Sigmoid colon (tissue), 7 donors: Measurements from ENCODE around the gene NKAIN4. TPM values are rescaled to one million over a fixed set of nuclear protein-coding genes. Genes with fewer than 3 reads are reported as not detected.

Experiments used
- DNase-seq: peaks from one replicate; pipeline ENCODE4 v3.0.0-alpha.2; 2019
- H3K27ac ChIP-seq, 4 donors: fragments of 200-600 bp; sonication (generic); one replicate each; pipeline ENCODE4 v1.5.1; 2016 to 2019; ENCODE audit warnings: mild to moderate bottlenecking in 1 of 4
- H3K27me3 ChIP-seq, 3 donors: fragments of 200-600 bp; sonication (generic); one replicate each; pipeline ENCODE4 v1.5.1; 2019; ENCODE audit warnings: mild to moderate bottlenecking in 1 of 3
- H3K36me3 ChIP-seq, 4 donors: fragments of 200-600 bp; sonication (generic); one replicate each; pipeline ENCODE4 v1.5.1; 2016 to 2019
- H3K4me1 ChIP-seq, 4 donors: fragments of 200-600 bp; sonication (generic); one replicate each; pipeline ENCODE4 v1.5.1; 2017 to 2019
- H3K4me3 ChIP-seq, 4 donors: fragments of 200-600 bp; sonication (generic); one replicate each; pipeline ENCODE4 v1.5.1; 2017 to 2019; ENCODE audit warnings: mild to moderate bottlenecking in 2 of 4, moderate library complexity in 1 of 4
- H3K9me3 ChIP-seq, 4 donors: fragments of 200-600 bp in 3 of 4; sonication (generic) in 3 of 4; one replicate each; pipeline versions ENCODE4 v1.5.1 to v1.6.1; 2013 to 2019
- CTCF ChIP-seq, 4 experiments: fragments of 450-650 bp in 3 of 4; fragments of 200-600 bp in 1 of 4; IDR thresholded peaks; one replicate each; pipeline ENCODE4 v1.5.1; 2016 to 2019; ENCODE audit warnings: antibody characterized with exemption in 4 of 4, mild to moderate bottlenecking in 3 of 4, moderate library complexity in 2 of 4
- EP300 ChIP-seq, 4 donors: sonication (generic); formaldehyde crosslinking; IDR thresholded peaks; one replicate each; pipeline ENCODE4 v1.6.1; 2017; ENCODE audit warnings: antibody characterized with exemption in 4 of 4
- POLR2A ChIP-seq, 2 donors: fragments of 450-650 bp; IDR thresholded peaks; one replicate each; pipeline ENCODE4 v1.6.1; 2016; ENCODE audit warnings: antibody characterized with exemption in 2 of 2, mild to moderate bottlenecking in 2 of 2, moderate library complexity in 2 of 2
- POLR2AphosphoS5 ChIP-seq, 4 donors: sonication (generic); formaldehyde crosslinking; IDR thresholded peaks; one replicate each; pipeline ENCODE4 v1.6.1; 2017; ENCODE audit warnings: antibody characterized with exemption in 4 of 4
- WGBS, 2 donors: extraction: QIAGEN DNeasy Blood & Tissue Kit; methylation state at CpG; one replicate each; pipeline ENCODE4 v1.1.7; 2013; 5-methylcytosine and 5-hydroxymethylcytosine counted together
- intact Hi-C: fragments of 100-400 bp; cut with DNase I; formaldehyde crosslinking; loops from one replicate; pipeline ENCODE4 v1.15.1; 2023
- polyA plus RNA-seq, 3 donors: library from polyadenylated mRNA; stranded (reverse); fragments of 200-250 nt; gene quantifications; one replicate each; pipeline ENCODE4 v1.2.3, GENCODE V29; 2013
- total RNA-seq, 4 donors: library from RNA; depleted of rRNA; stranded (reverse); fragments of >200 nt; gene quantifications; one replicate each; pipeline ENCODE4 v1.1.0, GENCODE V29; 2016
- donor health status: healthy with polysubstance abuse.
- donor health status: Bipolar disorder and iron deficiency.
- donor health status: healthy.

The NKAIN4 gene
- total and polyA plus RNA-seq, 7 donors: 0.33 to 4.4 (median 0.95) TPM; not detected in 2

GRCh38 chr20:63286781-63287696, 32.8 kb upstream of the NKAIN4 start:
- 70 to 85% methylated on average over 23 of the region's 23 CpGs for WGBS, 2 donors
- no peaks in the 10 kb centered on the region for H3K27me3 ChIP-seq
- peaks cover 0 to 7% (median 4%) of the 10 kb centered on the region in 4 donors for H3K4me1 ChIP-seq

GRCh38 chr20:63285636-63286615, 31.7 kb upstream of the NKAIN4 start:
- Histone ChIP-seq H3K4me3 (no peak overlapping the region), H3K9me3 (no peaks in the 10 kb centered on the region), H3K4me1 (peaks cover 0 to 4% (median 1%) of the 10 kb centered on the region in 4 donors), H3K27ac (no peak overlapping the region), H3K36me3 (peaks cover 12 to 86% (median 43%) of the 10 kb centered on the region in 4 donors), H3K27me3 (no peaks in the 10 kb centered on the region)
- WGBS, 2 donors: 95 to 96% methylated on average over 44 of the region's 44 CpGs
- no peak for TF ChIP-seq EP300 (IDR thresholded peaks at IDR 0.05)
- TF ChIP-seq POLR2AphosphoS5 (IDR thresholded peaks at IDR 0.05): no peak
- no peak for TF ChIP-seq POLR2A (IDR thresholded peaks at IDR 0.05)
- no peak for TF ChIP-seq CTCF (IDR thresholded peaks at IDR 0.05)
- DNase-seq: no peak
- intact Hi-C loops: no loop called here

More at GRCh38 chr20:63286781-63287696, 32.8 kb upstream of the NKAIN4 start:
- H3K4me3 ChIP-seq: no peak overlapping the region
- H3K9me3 ChIP-seq: no peaks in the 10 kb centered on the region
- H3K36me3 ChIP-seq: peaks cover 12 to 75% (median 39%) of the 10 kb centered on the region in 4 donors
- intact Hi-C loops: no loop called here
- no peak overlapping the region for H3K27ac ChIP-seq
- TF ChIP-seq POLR2A (IDR thresholded peaks at IDR 0.05) (no peak), POLR2AphosphoS5 (IDR thresholded peaks at IDR 0.05) (no peak), EP300 (IDR thresholded peaks at IDR 0.05) (no peak), CTCF (IDR thresholded peaks at IDR 0.05) (no peak)
- DNase-seq: no peak

DNA sequence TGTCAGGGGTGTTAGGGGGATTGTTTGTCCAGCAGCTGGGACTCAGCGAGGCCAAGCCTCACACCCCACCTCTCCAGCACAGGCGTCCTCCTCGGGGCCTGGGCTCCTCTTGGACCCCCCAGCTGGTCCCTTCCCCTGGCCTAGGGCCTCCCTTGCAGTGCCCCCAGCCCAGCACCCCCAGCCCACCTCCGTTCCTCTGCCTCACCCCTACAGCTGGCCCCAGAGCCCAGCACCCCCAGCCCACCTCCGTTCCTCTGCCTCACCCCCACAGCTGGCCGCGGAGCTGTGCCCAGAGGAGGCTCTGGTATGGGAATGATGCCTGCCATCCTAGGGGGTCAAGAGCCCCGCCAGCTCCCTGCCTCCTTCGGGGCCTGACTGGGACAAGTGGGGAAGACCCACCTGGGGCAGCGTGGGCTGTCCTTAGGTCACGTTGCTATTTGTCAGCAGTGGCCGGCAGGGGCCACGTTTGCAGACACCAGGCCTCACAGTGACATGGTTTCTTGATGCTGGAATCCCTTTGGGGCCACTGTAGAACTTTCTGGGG, 30.8 kb upstream of the NKAIN4 start:
- Histone ChIP-seq H3K36me3 (peaks cover 12 to 95% (median 51%) of the 10 kb centered on the region in 4 donors), H3K4me1 (no peaks in the 10 kb centered on the region), H3K9me3 (no peaks in the 10 kb centered on the region), H3K27ac (no peak overlapping the region), H3K4me3 (no peak overlapping the region), H3K27me3 (no peaks in the 10 kb centered on the region)
- intact Hi-C loops: no loop called here
- DNase-seq: no peak
- 86 to 92% methylated on average over 13 of the region's 13 CpGs for WGBS, 2 donors
- TF ChIP-seq EP300 (IDR thresholded peaks at IDR 0.05): no peak
- TF ChIP-seq POLR2AphosphoS5 (IDR thresholded peaks at IDR 0.05): no peak
- no peak for TF ChIP-seq POLR2A (IDR thresholded peaks at IDR 0.05)
- no peak for TF ChIP-seq CTCF (IDR thresholded peaks at IDR 0.05)

- TF ChIP-seq EP300 (IDR thresholded peaks at IDR 0.05): no peak
- no peak for TF ChIP-seq POLR2AphosphoS5 (IDR thresholded peaks at IDR 0.05)
- no peak for TF ChIP-seq POLR2A (IDR thresholded peaks at IDR 0.05)
- no peak for TF ChIP-seq CTCF (IDR thresholded peaks at IDR 0.05)
- DNase-seq: no peak
- no peak overlapping the region for H3K4me3 ChIP-seq
- no peak overlapping the region for H3K27ac ChIP-seq
- no peaks in the 10 kb centered on the region for H3K27me3 ChIP-seq
- no peaks in the 10 kb centered on the region for H3K9me3 ChIP-seq
- peaks cover 12 to 99% (median 55%) of the 10 kb centered on the region in 4 donors for H3K36me3 ChIP-seq
- intact Hi-C loops: no loop called here
- 85 to 92% methylated on average over 25 of the region's 25 CpGs for WGBS, 2 donors
- no peaks in the 10 kb centered on the region for H3K4me1 ChIP-seq
These were observed 30.3 kb upstream of the NKAIN4 start for GRCh38 chr20:63284544-63284949.
